ENCODE measurements around the gene INSRR. TPM values are rescaled to one million over a fixed set of nuclear protein-coding genes. Genes with fewer than 3 reads are reported as not detected.

INSRR gene
- total and polyA plus RNA-seq, 2 of the 4 experiments (the other 2 are of a cell fraction), result not detected

DNA sequence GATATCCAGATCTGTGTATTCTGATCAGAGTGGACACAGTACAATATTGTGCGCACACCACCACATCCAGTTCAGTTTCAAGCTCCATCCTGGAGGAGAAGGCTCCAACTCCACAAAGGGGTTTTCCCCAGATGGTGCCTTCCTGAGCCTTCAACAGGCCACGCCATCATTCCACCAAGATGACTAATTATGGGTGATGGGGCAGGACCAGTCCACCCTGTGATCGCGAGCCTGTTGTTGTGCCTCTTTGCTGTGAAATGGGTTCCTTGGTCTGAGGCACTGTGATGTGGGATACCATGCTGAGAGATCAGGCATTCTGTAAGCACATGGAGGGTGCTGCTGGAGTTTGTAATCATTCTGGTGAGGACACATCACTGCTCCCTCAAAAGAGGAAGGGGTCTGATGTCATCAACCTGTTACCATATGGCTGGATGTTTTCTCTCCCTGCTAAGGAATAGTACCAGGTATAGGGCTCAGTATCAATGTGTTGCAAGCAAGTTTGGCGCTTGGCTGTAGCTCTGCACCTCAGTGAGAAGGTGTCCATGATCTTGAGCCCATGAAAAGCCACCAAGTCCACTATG is 35.6 kb downstream of the INSRR start:
- Histone ChIP-seq H3K27me3 (ENCODE audit: control insufficient read depth, insufficient read depth, low read length) (peaks cover 39% of the 10 kb centered on the region), H3K18ac (ENCODE audit: low read depth, low read length) (no peak overlapping the region), H4K8ac (ENCODE audit: low read depth in 2 of 2, low read length in 2 of 2) (no peak overlapping the region), H2AFZ (replicated peaks; ENCODE audit: low read length, poor library complexity) (no peak overlapping the region), H3K4me2 (ENCODE audit: low read depth, low read length) (no peak overlapping the region), H3K56ac (ENCODE audit: extremely low read depth, insufficient read depth, low read length) (no peak overlapping the region), H3K4me3 (ENCODE audit: insufficient read depth, low read depth, low read length) (no peak overlapping the region), H3K36me3 (ENCODE audit: control insufficient read depth, insufficient read depth, low read length) (no peaks in the 10 kb centered on the region), H3K4ac (ENCODE audit: low read depth, low read length) (no peak overlapping the region), H3K79me1 (ENCODE audit: low read depth in 1 of 2, low read length in 2 of 2) (no peaks in the 10 kb centered on the region), H2AK5ac (ENCODE audit: low read depth, low read length) (no peak overlapping the region), H3K9me1 (ENCODE audit: insufficient read depth, low read length) (no peaks in the 10 kb centered on the region), H3K9me3 (ENCODE audit: control insufficient read depth, insufficient read depth, low read length) (0 out of 2 replicates have a peak, but pooled peaks cover 2% of the 10 kb centered on the region), H3K9ac (ENCODE audit: low read depth, low read length) (no peak overlapping the region), H4K20me1 (ENCODE audit: insufficient read depth, low read length) (no peaks in the 10 kb centered on the region), H3K4me1 (ENCODE audit: control insufficient read depth, insufficient read depth, low read length) (no peaks in the 10 kb centered on the region), H3K23ac (ENCODE audit: low read depth, low read length) (no peak overlapping the region), H2BK20ac (ENCODE audit: low read depth, low read length) (no peak overlapping the region), H4K91ac (ENCODE audit: insufficient read depth, low read depth, low read length) (no peak overlapping the region), H3K27ac (ENCODE audit: insufficient read depth, low read length) (no peak overlapping the region), H3K14ac (replicated peaks; ENCODE audit: low read depth, low read length) (no peak overlapping the region), H2BK5ac (ENCODE audit: low read depth, low read length, poor library complexity, severe bottlenecking) (no peak overlapping the region), H2BK15ac (ENCODE audit: low read depth, low read length) (no peak overlapping the region), H4K5ac (ENCODE audit: low read depth, low read length) (no peak overlapping the region), H2AK9ac (replicated peaks; ENCODE audit: low read depth, low read length, poor library complexity) (no peak overlapping the region), H2BK120ac (ENCODE audit: low read depth, low read length) (no peak overlapping the region)
- intact Hi-C loops (cut with micrococcal nuclease) (no loop called here), dilution Hi-C loops (cut with HindIII; ENCODE audit: low sequenced_read_pairs, unreplicated experiment) (no loop called here), in situ Hi-C loops (cut with MboI; ENCODE audit: low sequenced_read_pairs) (no loop called here)
- POLR2A ChIA-PET (ENCODE audit: unreplicated experiment), result no interaction called here
- DNase-seq (peak; percentile 20), ATAC-seq (ENCODE audit: low read depth) (no peak)
- TF ChIP-seq, protein P1, sequence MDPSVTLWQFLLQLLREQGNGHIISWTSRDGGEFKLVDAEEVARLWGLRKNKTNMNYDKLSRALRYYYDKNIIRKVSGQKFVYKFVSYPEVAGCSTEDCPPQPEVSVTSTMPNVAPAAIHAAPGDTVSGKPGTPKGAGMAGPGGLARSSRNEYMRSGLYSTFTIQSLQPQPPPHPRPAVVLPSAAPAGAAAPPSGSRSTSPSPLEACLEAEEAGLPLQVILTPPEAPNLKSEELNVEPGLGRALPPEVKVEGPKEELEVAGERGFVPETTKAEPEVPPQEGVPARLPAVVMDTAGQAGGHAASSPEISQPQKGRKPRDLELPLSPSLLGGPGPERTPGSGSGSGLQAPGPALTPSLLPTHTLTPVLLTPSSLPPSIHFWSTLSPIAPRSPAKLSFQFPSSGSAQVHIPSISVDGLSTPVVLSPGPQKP (IDR thresholded peaks at IDR 0.05; ENCODE audit: borderline replicate concordance, low read depth, low read length), result no peak
- TF ChIP-seq RCOR1 (IDR thresholded peaks at IDR 0.05; ENCODE audit: insufficient replicate concordance, low read length) (no peak), BHLHE40 (IDR thresholded peaks at IDR 0.05; ENCODE audit: low read depth, low read length) (no peak), RFX5 (IDR thresholded peaks at IDR 0.05; ENCODE audit: low read depth, low read length) (no peak), CEBPB (IDR thresholded peaks at IDR 0.05; ENCODE audit: low read depth, low read length) (no peak), MAFK (IDR thresholded peaks at IDR 0.05; ENCODE audit: low read depth, low read length) (no peak), RAD21 (IDR thresholded peaks at IDR 0.05; ENCODE audit: low read length) (no peak)
- TF ChIP-seq, protein P2, sequence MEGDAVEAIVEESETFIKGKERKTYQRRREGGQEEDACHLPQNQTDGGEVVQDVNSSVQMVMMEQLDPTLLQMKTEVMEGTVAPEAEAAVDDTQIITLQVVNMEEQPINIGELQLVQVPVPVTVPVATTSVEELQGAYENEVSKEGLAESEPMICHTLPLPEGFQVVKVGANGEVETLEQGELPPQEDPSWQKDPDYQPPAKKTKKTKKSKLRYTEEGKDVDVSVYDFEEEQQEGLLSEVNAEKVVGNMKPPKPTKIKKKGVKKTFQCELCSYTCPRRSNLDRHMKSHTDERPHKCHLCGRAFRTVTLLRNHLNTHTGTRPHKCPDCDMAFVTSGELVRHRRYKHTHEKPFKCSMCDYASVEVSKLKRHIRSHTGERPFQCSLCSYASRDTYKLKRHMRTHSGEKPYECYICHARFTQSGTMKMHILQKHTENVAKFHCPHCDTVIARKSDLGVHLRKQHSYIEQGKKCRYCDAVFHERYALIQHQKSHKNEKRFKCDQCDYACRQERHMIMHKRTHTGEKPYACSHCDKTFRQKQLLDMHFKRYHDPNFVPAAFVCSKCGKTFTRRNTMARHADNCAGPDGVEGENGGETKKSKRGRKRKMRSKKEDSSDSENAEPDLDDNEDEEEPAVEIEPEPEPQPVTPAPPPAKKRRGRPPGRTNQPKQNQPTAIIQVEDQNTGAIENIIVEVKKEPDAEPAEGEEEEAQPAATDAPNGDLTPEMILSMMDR (conservative IDR thresholded peaks at IDR 0.05; ENCODE audit: low read depth, low read length), result no peak
- TF ChIP-seq, protein P3, sequence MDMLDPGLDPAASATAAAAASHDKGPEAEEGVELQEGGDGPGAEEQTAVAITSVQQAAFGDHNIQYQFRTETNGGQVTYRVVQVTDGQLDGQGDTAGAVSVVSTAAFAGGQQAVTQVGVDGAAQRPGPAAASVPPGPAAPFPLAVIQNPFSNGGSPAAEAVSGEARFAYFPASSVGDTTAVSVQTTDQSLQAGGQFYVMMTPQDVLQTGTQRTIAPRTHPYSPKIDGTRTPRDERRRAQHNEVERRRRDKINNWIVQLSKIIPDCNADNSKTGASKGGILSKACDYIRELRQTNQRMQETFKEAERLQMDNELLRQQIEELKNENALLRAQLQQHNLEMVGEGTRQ (IDR thresholded peaks at IDR 0.05; ENCODE audit: low read depth, low read length), result no peak
- no TSS peak for BruUV-seq (replicated peaks)
- WGBS, 2 experiments (ENCODE audit: extremely low coverage in 2 of 2, insufficient read length in 1 of 2), result 93% methylated on average over 3 of the region's 5 CpGs; no CpG with 5 or more reads in 1 of the 2 experiments
- CTCF ChIA-PET, result interaction anchor here (0.6 to 1.4 kb wide), 3 partner anchors 9 to 16 kb away, joined by 3 read pairs; no protein-coding TSS in a partner anchor

Data from IMR-90 (cell line).